Vagina (tissue), 2 donors: ENCODE data around the gene ZNF771.

Experiments
- CTCF ChIP-seq, 3 experiments: fragments of 450-650 bp in 2 of 3; fragments of 200-600 bp in 1 of 3; sonication (generic) in 1 of 3; IDR thresholded peaks; one replicate each; pipeline ENCODE4 v1.5.1; 2017 to 2019; ENCODE audit warnings: antibody characterized with exemption in 3 of 3, mild to moderate bottlenecking in 2 of 3, moderate library complexity in 2 of 3
- POLR2A ChIP-seq, 2 donors: fragments of 450-650 bp; IDR thresholded peaks; one replicate each; pipeline ENCODE4 v1.6.1; 2017; ENCODE audit warnings: antibody characterized with exemption in 2 of 2, mild to moderate bottlenecking in 2 of 2, moderate library complexity in 2 of 2
- POLR2AphosphoS5 ChIP-seq, 2 donors: sonication (generic); formaldehyde crosslinking; IDR thresholded peaks; one replicate each; pipeline ENCODE4 v1.9.0; 2017; ENCODE audit warnings: antibody characterized with exemption in 2 of 2, mild to moderate bottlenecking in 2 of 2, low read depth in 1 of 2; ENCODE audit not compliant: insufficient read depth in 1 of 2

- TF ChIP-seq CTCF (IDR thresholded peaks at IDR 0.05) (no peak), POLR2AphosphoS5 (IDR thresholded peaks at IDR 0.05; ENCODE audit: insufficient read depth in 1 of 2, low read depth in 1 of 2) (no peak), POLR2A (IDR thresholded peaks at IDR 0.05) (no peak)
These were observed 23.9 kb upstream of the ZNF771 start for GRCh38 chr16:30383521-30383920.
